Astrocyte (in vitro differentiated cells and primary cell): ENCODE data around the gene ANKRD12. TPM values are rescaled to one million over a fixed set of nuclear protein-coding genes. Genes with fewer than 3 reads are reported as not detected.

ENCODE experiments used
- DNase-seq: peaks from one replicate; pipeline ENCODE4 v3.0.0-alpha.2; 2010; ENCODE audit warnings: low read depth
- FAIRE-seq: peaks from 2 replicates; lab custom pipeline; 2011; peaks lifted over from hg19 to GRCh38; lab: Jason Lieb, UNC
- H2AFZ ChIP-seq: 2 replicates; pipeline ENCODE4 v1.6.0; 2012; ENCODE audit warnings: low read depth, low read length, inconsistent platforms
- H3K27ac ChIP-seq: 2 replicates; pipeline ENCODE4 v1.5.1; 2011; ENCODE audit warnings: low read depth, low read length, inconsistent platforms
- H3K27me3 ChIP-seq: 2 replicates; pipeline ENCODE4 v1.6.0; 2011; ENCODE audit warnings: low read length, inconsistent platforms; ENCODE audit not compliant: insufficient read depth
- H3K36me3 ChIP-seq: 2 replicates; pipeline ENCODE4 v1.5.1; 2011; ENCODE audit warnings: low read length, inconsistent platforms; ENCODE audit not compliant: insufficient read depth
- H3K4me1 ChIP-seq: 2 replicates; pipeline ENCODE4 v1.5.1; 2011; ENCODE audit warnings: low read length, inconsistent platforms; ENCODE audit not compliant: insufficient read depth
- H3K4me2 ChIP-seq: 2 replicates; pipeline ENCODE4 v1.6.0; 2012; ENCODE audit warnings: low read length, inconsistent platforms
- H3K4me3 ChIP-seq: 2 replicates; pipeline ENCODE4 v1.5.1; 2011; ENCODE audit warnings: low read depth, mild to moderate bottlenecking, low read length, inconsistent platforms; ENCODE audit not compliant: insufficient read depth
- H3K79me2 ChIP-seq: 2 replicates; pipeline ENCODE4 v1.6.0; 2012; ENCODE audit warnings: mild to moderate bottlenecking, low read length, inconsistent platforms; ENCODE audit not compliant: insufficient read depth
- H3K9ac ChIP-seq: 2 replicates; pipeline ENCODE4 v1.6.0; 2012; ENCODE audit warnings: mild to moderate bottlenecking, low read length, inconsistent platforms
- H3K9me3 ChIP-seq: 2 replicates; pipeline ENCODE4 v1.5.1; 2012; ENCODE audit warnings: low read depth, mild to moderate bottlenecking, low read length, inconsistent platforms; ENCODE audit not compliant: insufficient read depth
- H4K20me1 ChIP-seq: 2 replicates; pipeline ENCODE4 v1.6.0; 2012; ENCODE audit warnings: low read length, inconsistent platforms; ENCODE audit not compliant: insufficient read depth
- H3K27ac Mint-ChIP-seq: one replicate; pipeline ENCODE4 v1.8.0; 2021; ENCODE audit warnings: mild to moderate bottlenecking, mixed read lengths; ENCODE audit not compliant: unreplicated experiment
- H3K27me3 Mint-ChIP-seq: one replicate; pipeline ENCODE4 v1.8.0; 2021; ENCODE audit warnings: low read depth, mixed read lengths; ENCODE audit not compliant: unreplicated experiment
- H3K36me3 Mint-ChIP-seq: one replicate; pipeline ENCODE4 v1.8.0; 2021; ENCODE audit warnings: low read depth, mixed read lengths; ENCODE audit not compliant: unreplicated experiment
- H3K4me1 Mint-ChIP-seq: one replicate; pipeline ENCODE4 v1.8.0; 2021; ENCODE audit warnings: low read depth, mixed read lengths; ENCODE audit not compliant: unreplicated experiment
- H3K4me3 Mint-ChIP-seq: one replicate; pipeline ENCODE4 v1.8.0; 2021; ENCODE audit warnings: mild to moderate bottlenecking, moderate library complexity, mixed read lengths; ENCODE audit not compliant: unreplicated experiment
- H3K9me3 Mint-ChIP-seq: one replicate; pipeline ENCODE4 v1.8.0; 2021; ENCODE audit warnings: mild to moderate bottlenecking, mixed read lengths; ENCODE audit not compliant: unreplicated experiment
- CTCF ChIP-seq: IDR thresholded peaks from 2 replicates; pipeline ENCODE4 v1.5.1; 2011; ENCODE audit warnings: low read depth, mild to moderate bottlenecking, inconsistent platforms, low read length, moderate library complexity; ENCODE audit not compliant: insufficient read depth
- EZH2 ChIP-seq: IDR thresholded peaks from 2 replicates; pipeline ENCODE4 v1.6.1; 2012; ENCODE audit warnings: mild to moderate bottlenecking, low read length, inconsistent platforms; ENCODE audit not compliant: insufficient read depth
- total RNA-seq: library from RNA; stranded (reverse); gene quantifications from 2 replicates; pipeline ENCODE4 v1.2.1, GENCODE V29; 2021

The ANKRD12 gene
- total RNA-seq, 1 donor from 2014 or later, result 24.4 TPM

- Mint-ChIP-seq H3K27me3 (no peaks in the 10 kb centered on the region), H3K36me3 (peaks cover 7% of the 10 kb centered on the region), H3K27ac (no peak overlapping the region), H3K9me3 (no peaks in the 10 kb centered on the region), H3K4me1 (peaks cover 4% of the 10 kb centered on the region), H3K4me3 (no peak overlapping the region)
- FAIRE-seq (no peak), DNase-seq (no peak)
- H3K36me3 ChIP-seq, result peaks cover 40% of the 10 kb centered on the region
- no peak overlapping the region for H2AFZ ChIP-seq
- peaks cover 8% of the 10 kb centered on the region for H3K4me1 ChIP-seq
- TF ChIP-seq CTCF (no peak), EZH2 (no peak)
- H3K27me3 ChIP-seq, result no peaks in the 10 kb centered on the region
- H4K20me1 ChIP-seq, result peaks cover 3% of the 10 kb centered on the region
- H3K9ac ChIP-seq, result no peak overlapping the region
- peaks cover 20% of the 10 kb centered on the region for H3K79me2 ChIP-seq
- no peak overlapping the region for H3K27ac ChIP-seq
- H3K4me2 ChIP-seq, result no peak overlapping the region
- H3K4me3 ChIP-seq, result no peak overlapping the region
- no peaks in the 10 kb centered on the region for H3K9me3 ChIP-seq
Measured at GRCh38 chr18:9130806-9131205, 5.8 kb upstream of the ANKRD12 start.

GRCh38 chr18:9132628-9133027, 4.0 kb upstream of the ANKRD12 start:
- Mint-ChIP-seq H3K9me3 (no peaks in the 10 kb centered on the region), H3K27me3 (no peaks in the 10 kb centered on the region), H3K4me1 (peaks cover 4% of the 10 kb centered on the region), H3K36me3 (peaks cover 6% of the 10 kb centered on the region), H3K4me3 (no peak overlapping the region), H3K27ac (no peak overlapping the region)
- Histone ChIP-seq H3K4me1 (peaks cover 10% of the 10 kb centered on the region), H3K36me3 (peaks cover 30% of the 10 kb centered on the region), H3K9me3 (no peaks in the 10 kb centered on the region), H3K27me3 (no peaks in the 10 kb centered on the region), H3K9ac (no peak overlapping the region), H2AFZ (no peak overlapping the region), H3K79me2 (peaks cover 12% of the 10 kb centered on the region), H3K27ac (no peak overlapping the region), H3K4me3 (no peak overlapping the region), H3K4me2 (no peak overlapping the region), H4K20me1 (peaks cover 5% of the 10 kb centered on the region)
- TF ChIP-seq EZH2 (no peak), CTCF (no peak)
- FAIRE-seq (no peak), DNase-seq (no peak)

DNA sequence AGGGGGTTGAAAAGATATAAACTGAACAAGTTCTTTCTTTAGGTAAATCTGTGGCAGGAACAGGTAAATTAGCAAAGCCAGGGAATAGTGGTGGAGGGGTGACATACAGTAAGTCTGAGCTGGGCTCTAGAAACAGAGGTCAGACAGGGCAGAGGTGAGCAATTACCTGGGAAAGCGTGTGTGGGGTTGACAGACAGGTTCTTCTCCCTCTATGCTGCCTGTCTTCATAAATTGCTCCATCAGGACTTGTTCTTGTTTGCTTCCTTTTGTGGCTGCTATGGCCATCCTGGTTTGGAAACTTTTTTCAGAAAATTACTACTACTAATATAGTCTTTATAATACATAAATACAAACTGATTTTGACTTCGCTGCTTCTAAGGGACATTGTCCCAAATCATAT, 3.4 kb upstream of the ANKRD12 start:
- no peak for TF ChIP-seq CTCF
- no peak for TF ChIP-seq EZH2
- FAIRE-seq (no peak), DNase-seq (no peak)
- no peaks in the 10 kb centered on the region for H3K9me3 ChIP-seq
- H4K20me1 ChIP-seq, result peaks cover 11% of the 10 kb centered on the region
- no peaks in the 10 kb centered on the region for H3K27me3 ChIP-seq
- peaks cover 15% of the 10 kb centered on the region for H3K79me2 ChIP-seq
- Mint-ChIP-seq H3K27me3 (no peaks in the 10 kb centered on the region), H3K4me3 (no peak overlapping the region), H3K36me3 (peaks cover 3% of the 10 kb centered on the region), H3K4me1 (peaks cover 4% of the 10 kb centered on the region), H3K9me3 (no peaks in the 10 kb centered on the region), H3K27ac (no peak overlapping the region)
- no peak overlapping the region for H3K4me2 ChIP-seq
- H2AFZ ChIP-seq, result no peak overlapping the region
- H3K36me3 ChIP-seq, result peaks cover 25% of the 10 kb centered on the region
- H3K4me1 ChIP-seq, result peaks cover 10% of the 10 kb centered on the region
- H3K27ac ChIP-seq, result no peak overlapping the region
- H3K9ac ChIP-seq, result no peak overlapping the region
- no peak overlapping the region for H3K4me3 ChIP-seq
